Omental fat pad (tissue), 4 donors: ENCODE data around the gene AP1S1. TPM values are rescaled to one million over a fixed set of nuclear protein-coding genes. Genes with fewer than 3 reads are reported as not detected.

Experiments
- ATAC-seq: fragments of 150-250 bp; one replicate; pipeline ENCODE4 v1.9.1; 2016; ENCODE audit warnings: mild to moderate bottlenecking, moderate library complexity; ENCODE audit not compliant: low FRiP score
- DNase-seq: peaks from one replicate; pipeline ENCODE4 v3.0.0-alpha.2; 2019; ENCODE audit warnings: low spot score
- CTCF ChIP-seq, 3 donors: fragments of 450-650 bp; IDR thresholded peaks; one replicate each; pipeline ENCODE4 v1.5.1; 2016 to 2017; ENCODE audit warnings: antibody characterized with exemption in 3 of 3, mild to moderate bottlenecking in 3 of 3, moderate library complexity in 2 of 3
- total RNA-seq, 4 donors: library from RNA; depleted of rRNA; stranded (reverse); fragments of >200 nt; gene quantifications; one replicate each; pipeline ENCODE4 v1.1.0, GENCODE V29; 2016

AP1S1 gene
- total RNA-seq, 4 donors from 2014 or later, result 30.7 to 52.3 (median 36.4) TPM

GRCh38 chr7:101172854-101173751 lies 18.8 kb downstream of the AP1S1 start:
- TF ChIP-seq CTCF (IDR thresholded peaks at IDR 0.05), result no peak
- ATAC-seq (peak; percentile 58), DNase-seq (no peak)

- no peak for TF ChIP-seq CTCF (IDR thresholded peaks at IDR 0.05)
- no peak for ATAC-seq
- no peak for DNase-seq
These were observed 19.5 kb downstream of the AP1S1 start for GRCh38 chr7:101173752-101174244.

DNA sequence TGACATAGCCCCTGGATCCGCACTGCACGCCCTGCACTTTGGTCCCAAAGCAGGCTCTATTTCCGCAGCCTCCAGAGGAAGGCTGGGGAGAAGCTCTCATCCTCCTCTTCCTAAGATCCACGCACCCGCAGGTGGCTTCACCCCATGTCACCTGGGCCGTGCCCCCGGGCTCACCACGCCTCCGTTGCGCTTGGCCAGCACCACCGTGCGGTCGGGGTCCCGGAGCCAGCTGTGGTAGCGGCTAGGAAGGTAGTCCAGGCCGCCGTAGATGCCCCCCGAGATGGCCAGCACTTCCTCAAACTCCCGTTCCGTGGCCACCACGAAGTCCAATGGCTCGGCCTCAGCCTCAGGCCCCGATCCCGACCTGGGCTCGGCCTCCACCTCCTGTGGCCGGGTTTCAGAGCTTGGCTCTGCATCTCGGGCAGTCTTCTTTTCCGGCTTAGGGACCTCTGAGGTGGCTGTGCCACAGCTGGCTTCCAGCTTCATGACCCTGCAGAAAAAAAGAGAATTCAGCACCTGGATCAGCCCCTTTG lies 20.1 kb downstream of the AP1S1 start:
- DNase-seq (no peak), ATAC-seq (no peak)
- no peak for TF ChIP-seq CTCF (IDR thresholded peaks at IDR 0.05)

DNA sequence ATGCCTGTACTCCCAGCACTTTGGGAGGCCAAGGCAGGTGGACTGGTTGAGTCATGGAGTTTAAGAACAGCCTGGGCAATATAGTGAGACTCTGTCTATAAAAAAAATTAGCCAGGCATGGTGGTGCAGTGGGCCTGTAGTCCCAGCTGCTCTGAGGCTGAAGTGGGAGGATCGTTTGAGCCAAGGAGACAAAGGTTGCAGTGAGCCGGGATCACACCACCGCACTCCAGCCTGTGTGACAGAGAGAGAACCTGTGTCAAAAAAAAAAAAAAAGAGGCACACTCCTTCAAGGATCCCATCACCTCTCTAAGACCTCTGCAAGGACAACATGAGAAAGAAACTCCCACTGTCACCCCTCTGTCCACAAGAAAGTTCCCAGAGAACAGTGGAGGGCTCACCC lies 21.4 kb downstream of the AP1S1 start:
- ATAC-seq (no peak), DNase-seq (no peak)
- TF ChIP-seq CTCF (IDR thresholded peaks at IDR 0.05), result no peak

DNA sequence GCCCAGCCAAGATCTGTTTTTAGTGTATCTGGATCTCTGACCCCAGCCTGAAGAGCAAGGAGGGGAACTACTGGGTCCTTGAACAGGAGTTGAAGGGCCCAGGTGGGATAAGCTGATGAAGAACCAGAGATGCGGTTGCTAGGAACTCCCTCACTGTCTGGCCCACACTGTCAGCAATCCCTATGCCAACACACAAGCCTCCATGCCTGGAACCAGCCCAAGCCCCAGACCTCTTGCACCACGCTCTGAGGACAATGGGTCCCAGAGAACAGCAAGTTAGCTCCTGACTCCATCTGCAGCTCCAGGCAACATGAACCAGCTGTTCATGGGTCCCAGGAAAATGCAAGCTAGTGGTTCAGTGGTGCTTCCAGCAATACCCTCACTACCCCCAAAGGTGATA lies 23.4 kb downstream of the AP1S1 start:
- DNase-seq (no peak), ATAC-seq (no peak)
- no peak for TF ChIP-seq CTCF (IDR thresholded peaks at IDR 0.05)

- no peak for TF ChIP-seq CTCF (IDR thresholded peaks at IDR 0.05)
- ATAC-seq (no peak), DNase-seq (no peak)
These were observed 24.8 kb downstream of the AP1S1 start for GRCh38 chr7:101179117-101179516.

- no peak for TF ChIP-seq CTCF (IDR thresholded peaks at IDR 0.05)
- DNase-seq, result no peak
These were observed 25.4 kb downstream of the AP1S1 start for GRCh38 chr7:101179713-101180112.

More at GRCh38 chr7:101179713-101180112, 25.4 kb downstream of the AP1S1 start:
- no peak for ATAC-seq
